ENCODE results near the gene EXOC6B.
"Not testable (repeated sequence)": the region's sequence is repeated elsewhere in the genome, so short reads cannot be mapped to it uniquely, and the experiment has no call there.

Gene EXOC6B

DNA sequence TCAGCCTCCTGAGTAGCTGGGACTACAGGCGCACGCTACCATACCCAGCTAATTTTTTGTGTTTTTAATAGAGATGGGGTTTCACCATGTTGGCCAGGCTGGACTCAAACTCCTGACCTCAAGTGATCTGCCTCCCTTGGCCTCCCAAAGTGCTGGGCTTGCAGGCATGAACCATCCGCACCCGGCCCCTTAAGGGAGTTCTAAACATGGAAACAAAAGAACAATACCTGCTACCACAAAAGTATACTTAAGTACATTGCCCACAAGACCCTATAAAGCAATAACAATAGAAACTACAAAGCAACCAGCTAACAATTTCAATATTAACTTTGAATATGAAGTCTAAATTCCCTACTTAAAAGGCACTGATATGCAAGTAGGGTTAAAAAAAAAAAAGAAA lies 242.0 kb downstream of the EXOC6B start:
- DNase-seq: not testable (repeated sequence)

DNA sequence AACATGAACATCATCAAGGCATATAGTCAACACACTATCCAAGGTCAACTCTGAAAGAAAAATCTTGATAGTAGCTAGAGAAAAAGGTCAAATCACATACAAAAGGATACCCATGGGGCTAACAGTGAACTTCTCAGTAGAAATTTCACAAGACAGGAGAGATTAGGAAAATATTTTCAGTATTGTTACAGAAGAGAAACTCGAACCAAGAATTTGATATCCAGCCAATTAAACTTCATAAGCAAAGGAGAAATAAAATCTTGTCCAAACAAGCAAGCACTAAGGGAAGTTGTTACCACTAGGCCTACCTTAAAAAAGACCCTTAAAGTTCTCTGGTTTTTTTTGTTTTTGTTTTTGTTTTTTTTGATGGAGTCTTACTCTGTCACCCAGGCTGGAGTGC lies 242.5 kb downstream of the EXOC6B start:
- DNase-seq: no peak

DNA sequence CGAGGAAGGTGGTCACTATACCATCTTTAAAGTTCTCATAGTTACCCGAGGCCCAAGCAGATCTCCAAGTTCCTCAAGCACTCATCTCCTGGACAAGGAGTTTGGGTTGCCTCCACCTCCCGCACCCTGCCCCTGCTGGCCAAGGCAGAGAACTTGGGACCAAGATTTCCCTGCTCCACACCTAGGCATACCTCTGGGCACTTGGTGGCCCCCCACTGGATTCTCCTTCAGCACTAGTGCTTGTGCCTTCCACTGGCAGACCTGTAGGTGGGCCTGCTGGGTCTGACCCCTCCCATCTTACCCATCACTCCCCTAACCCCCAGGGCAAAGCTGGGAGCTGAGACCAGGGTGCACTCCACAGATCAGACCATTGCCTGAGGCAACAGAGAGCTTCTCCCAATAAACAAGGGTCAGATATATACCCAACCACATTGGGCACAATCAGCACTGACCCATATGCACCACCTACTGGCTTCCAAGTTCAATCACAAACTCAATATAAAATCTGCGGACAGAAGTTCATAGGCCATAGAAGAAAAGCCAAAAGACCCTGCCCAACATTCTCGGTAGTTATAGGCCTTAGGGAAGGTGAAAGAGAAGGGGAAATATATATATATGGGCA lies 244.2 kb downstream of the EXOC6B start:
- DNase-seq: no peak

DNA sequence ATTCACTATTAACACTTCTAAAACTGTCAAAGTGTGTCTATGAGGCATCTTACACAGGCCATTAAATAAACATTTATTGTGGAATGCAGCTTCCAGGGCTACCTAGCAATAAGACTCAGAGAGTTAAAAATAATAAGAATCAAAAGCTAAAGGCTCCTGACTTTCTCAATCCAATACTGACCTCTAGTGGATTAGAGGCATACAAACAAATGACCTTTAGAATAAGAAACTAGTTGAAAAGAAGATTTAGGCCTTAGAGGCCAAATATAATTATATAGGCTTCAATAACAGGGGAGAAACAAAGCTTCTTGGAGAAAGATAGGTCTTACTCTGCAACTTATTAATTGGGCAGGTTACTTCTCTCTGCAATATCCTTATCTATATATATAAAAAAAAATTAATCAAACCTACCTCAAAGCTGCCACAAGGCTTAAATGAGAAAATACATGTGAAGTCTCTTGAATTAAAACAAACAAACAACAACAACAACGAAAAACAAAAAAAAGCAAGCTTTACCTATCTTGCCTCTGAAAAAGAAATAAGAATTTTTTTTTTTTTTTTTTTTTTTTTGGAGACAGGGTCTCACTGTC lies 246.1 kb downstream of the EXOC6B start:
- peak; percentile 33 for DNase-seq

DNA sequence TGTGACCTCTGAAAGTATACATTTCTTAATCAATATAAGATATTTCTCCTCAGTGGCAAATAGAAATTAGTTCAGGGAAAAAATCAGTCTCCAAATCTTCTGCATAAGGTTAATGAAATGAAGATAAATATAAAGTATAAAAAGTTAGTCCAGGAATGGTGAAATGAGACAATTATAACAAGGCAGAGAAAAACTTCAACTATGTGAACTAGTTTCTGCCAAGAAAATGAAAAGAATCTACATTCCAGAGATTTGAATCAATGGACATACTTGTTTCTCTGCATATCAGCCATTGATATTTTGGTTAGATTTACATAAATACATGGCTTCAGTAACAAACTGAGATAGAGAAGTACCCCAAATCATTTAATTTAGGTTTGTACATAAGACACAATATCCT lies 249.0 kb downstream of the EXOC6B start:
- DNase-seq: no peak

DNA sequence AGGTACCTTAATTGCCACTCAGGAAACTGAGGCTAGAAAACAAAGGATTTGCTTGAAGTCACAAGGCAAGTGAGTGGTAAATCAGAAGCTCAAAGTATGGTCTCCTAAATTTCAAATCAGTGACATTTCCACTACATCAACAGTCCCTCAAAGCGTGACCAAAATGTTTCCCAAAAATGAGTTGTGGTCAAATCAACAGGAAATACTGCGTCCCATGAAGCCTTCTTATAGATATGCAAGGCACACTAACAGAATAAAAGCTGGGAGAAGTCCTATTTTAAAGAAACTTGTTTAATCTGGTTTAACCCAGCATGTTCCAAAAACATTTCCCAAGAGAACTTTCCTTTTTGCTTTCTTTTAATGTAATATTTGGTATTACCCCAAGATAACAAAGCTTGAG lies 249.4 kb downstream of the EXOC6B start:
- no peak for DNase-seq

DNA sequence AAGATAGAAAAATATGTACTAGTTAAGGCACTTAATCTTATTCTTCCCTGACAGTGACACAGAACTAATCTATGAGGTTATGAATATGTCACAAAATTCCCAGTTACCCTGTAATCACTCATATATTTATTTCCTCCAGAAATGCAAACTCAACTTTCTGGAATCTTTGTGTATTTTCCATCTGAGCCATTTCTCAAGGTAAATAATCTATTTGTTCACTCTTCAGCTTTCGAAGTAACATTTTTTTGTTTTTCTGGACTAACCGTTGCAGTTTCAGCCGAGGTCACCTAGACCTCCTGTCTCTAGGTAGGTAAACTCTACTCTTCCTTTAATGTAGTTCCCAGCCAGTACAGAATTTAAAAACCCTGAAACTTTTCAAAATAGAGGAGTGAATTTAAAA lies 250.9 kb downstream of the EXOC6B start:
- no peak for DNase-seq

DNA sequence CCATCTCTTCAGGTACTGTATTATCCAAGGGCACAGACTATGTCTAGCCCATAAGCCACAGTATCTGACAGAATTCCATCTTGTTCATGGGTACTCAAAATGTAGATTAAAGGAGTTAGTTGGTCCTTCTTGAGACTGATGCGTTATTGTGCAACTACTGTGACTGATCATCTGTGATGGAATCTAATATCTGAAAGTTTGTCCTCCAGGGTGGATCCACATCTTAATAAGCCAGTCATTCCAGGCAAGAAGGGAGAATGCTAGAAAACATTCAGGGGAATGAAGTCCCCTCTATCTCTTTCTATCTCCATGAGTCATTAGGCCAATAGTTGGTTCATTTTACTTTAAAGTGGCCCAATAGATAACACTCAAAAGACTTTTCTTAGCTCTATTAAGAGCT lies 252.6 kb downstream of the EXOC6B start:
- no peak for DNase-seq

DNA sequence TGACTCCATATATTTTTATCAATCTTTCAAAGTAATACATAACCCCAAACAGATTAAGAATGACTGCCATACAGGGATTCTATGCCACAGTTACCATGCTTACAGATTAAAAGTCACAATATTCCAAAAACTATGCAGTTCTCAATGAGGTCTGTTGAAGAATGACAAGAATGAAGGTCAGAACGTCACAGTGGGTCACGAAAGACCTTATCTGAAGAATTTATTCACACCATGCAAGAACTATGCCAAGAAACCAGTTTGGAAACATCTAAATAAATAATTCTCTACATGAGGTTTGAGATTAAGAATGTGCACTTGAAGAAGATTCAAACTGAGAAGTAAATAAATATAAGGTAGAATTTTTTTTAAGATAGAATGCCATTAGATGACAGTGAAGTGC lies 253.3 kb downstream of the EXOC6B start:
- DNase-seq: no peak

DNA sequence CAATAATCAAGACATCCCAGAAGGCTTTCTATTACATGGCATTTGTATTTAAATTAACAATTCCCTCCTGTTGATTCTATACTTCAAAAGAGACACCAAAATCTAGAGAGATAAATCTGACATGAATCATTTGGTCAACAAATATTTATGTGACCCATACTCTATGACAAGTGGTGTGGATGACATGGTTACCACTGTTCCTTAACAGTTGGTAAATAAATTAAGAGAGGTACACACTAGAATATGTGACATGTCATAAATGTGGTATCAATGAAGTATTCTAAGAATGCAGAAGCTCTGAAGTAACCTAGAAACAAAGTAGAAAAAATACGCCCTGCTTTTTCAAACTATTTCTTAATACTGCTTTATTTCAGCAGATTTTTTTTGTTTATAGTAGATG lies 255.4 kb downstream of the EXOC6B start:
- DNase-seq: no peak

DNA sequence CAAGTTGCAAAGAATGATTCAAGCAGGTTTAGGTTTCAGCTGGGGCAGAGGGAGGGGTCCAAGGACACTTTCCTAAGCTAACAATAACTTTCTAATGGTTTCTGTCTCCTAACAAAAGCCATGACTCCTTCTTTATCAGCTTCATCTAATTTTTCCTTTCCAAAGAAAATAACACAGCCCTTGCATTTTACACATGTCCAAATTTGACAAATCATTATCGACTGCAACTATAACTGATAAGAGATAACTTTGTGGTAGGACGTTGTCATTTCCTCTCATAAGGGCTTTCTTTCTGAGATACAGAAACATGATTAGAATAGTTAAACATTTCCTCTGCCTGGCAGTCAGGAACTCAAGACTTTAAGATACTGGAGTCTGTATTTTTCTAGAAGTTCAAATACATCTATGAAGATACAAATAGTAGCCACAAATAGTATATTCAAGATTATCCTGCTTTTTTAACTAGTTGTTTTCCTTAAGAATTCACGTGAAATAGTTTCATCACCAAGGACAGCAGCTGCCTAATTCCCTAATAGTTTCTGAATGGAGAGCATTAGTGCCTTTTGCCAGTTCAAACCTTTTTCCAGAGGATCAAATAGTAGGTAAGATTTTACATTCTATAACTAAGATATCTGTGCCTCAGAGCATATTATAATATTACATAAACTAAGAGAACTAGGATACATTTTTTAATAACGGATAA lies 263.2 kb downstream of the EXOC6B start:
- DNase-seq: no peak

DNA sequence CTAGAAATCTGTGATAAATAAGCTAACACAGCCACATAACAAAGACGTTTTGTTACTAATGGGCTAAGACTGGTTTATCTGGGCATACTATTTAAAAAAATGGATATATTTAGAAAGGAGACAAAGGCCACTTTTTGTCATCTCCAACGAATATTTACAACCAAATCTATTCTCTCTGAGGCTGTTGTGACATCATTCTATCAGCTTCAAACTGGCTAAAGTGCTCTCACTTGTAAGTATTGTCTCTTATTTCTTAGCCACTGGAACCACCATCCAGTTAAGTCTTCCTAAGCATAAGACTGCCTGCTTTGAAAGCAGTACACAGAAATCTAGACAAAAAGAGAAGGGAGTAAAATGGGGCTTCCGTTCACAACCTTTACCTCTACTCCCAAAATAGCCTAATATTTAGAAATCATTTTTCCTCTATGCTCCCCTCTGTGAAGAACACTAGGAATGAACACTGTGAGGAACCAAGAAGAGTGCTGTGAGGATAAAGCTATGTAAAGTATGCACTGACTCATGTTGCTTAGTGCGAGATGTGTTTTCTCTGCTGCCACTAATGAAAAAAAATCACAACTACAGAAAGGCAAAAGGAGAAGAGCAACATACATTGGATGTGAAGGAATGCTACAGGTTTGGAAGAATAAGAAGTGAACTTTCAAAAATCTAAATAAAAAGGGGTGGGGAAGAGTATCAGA lies 264.1 kb downstream of the EXOC6B start:
- DNase-seq: no peak

DNA sequence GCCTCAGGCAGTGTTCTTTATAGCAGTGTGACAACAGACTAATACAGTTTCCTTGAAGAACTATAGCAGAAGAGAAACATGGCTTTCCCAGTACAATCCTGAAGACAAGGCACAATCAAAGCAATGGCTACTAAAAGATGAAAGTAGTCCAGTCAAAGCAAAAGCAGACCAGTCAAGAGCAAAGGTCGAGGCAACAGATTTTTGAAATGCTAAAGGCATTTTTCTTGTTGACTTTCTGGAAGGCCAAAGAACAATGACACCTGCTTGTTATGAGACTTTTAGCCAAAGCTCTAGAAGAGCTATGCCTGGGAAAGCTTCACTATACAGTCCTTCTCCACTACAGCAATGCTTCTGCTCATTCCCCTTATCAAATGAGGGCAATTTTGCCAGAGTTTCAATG lies 269.9 kb downstream of the EXOC6B start:
- DNase-seq: no peak

DNA sequence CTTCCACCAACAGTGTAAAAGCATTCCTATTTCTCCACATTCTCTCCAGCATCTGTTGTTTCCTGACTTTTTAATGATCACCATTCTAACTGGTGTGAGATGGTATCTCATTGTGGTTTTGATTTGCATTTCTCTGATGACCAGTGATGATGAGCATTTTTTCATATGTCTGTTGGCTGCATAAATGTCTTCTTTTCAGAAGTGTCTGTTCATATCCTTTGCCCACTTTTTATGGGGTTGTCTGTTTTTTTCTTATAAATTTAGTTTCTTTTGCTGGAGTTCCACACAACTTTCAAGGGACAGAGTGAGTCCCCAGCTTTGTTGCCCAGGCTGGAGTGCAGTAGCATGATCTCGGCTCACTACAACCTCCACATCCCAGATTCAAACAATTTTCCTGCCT lies 270.5 kb downstream of the EXOC6B start:
- DNase-seq: not testable (repeated sequence)

DNA sequence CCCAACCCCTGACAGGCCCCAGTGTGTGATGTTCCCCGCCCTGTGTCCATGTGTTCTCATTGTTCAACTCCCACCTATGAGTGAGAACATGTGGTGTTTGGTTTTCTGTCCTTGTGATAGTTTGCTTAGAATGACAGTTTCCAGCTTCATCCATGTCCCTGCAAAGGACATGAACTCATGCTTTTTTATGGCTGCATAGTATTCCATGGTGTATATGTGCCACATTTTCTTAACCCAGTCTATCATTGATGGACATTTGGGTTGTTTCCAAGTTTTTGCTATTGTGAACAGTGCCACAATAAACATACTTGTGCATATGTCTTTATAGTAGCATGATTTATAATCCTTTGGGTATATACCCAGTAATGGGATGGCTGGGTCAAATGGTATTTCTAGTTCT lies 270.9 kb downstream of the EXOC6B start:
- not testable (repeated sequence) for DNase-seq

DNA sequence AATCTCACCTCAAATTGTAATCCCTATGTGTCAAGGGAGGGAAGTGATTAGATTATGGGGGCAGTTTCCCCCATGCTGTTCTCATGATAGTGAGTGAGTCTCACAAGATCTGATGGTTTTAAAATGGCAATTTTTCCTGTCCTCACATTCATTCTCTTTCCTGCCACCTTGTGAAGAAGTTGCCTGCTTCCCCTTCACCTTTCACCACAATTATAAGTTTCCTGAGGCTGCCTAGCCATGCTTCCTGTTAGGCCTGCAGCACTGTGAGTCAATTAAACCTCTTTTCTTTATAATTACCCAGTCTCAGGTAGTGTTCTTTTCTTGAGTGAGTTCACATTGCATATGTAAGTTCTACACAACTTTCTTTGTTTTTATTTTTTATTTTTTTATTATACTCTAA lies 271.5 kb downstream of the EXOC6B start:
- no peak for DNase-seq

DNA sequence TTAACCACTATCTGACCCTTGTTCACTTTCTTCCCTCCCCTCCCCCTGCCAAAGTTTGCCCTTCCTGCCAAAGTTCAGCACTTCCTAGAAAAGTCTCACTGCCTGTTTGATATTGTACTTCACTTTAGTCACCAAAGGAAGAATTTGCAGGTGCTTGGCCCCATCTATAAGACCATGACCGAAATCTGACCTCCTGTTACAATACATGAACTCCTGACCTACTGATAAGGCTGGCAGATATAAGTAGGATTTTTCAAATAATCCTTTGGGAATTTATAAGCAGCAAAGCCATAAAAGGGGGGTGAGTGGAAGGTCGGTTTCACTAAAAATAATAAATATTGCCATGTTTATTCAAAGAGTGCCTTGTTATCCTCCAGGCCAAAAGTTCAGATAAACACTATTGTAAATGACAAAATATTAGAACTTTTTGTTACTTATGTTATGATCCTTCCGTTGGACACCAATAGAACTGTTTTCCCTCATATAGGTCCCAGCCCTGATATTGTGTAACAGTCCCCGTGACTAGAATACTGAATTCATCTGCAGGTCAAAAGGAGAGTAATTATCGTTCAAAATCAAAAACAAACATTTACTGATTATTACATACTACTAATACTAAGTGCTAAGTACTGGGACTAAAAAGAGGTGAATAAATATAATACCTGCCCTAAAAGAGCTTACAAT lies 277.6 kb downstream of the EXOC6B start:
- no peak for DNase-seq

DNA sequence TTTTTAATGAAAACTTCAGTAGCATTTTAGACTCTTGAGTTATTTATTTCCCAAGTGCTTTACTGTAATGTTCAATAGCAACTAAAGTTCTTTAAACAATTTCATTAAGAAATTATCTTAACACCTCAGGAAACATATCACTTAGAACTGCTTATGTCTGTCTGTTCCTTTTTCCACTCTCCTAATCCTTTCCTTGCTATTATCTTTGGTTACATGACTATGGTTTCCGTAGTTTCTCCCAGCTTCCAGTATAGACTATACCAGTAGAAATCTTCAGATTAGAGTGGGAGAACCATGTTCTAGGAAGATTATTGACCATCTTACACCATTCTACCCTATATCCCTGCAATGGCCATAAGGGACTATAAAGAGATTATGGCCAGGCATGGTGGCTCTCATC lies 280.0 kb downstream of the EXOC6B start:
- no peak for DNase-seq

DNA sequence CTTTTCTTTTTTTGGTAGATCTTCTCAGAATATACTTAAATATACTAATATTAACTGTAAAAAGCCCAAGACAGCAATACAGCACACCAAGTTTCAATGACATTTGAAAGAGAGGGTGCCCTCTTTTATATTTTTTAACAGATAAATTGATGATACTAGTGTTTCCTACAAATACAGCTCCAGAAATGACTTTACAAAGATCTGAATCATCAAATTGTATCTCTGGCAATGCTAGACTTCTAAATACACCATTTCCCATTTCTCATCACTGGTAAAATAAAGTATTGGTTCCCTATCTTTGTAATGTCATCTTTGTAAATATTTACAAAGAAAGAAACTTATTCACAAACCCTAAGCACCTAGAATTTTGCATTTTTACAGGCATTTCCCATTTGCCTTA lies 281.3 kb downstream of the EXOC6B start:
- DNase-seq: no peak

DNA sequence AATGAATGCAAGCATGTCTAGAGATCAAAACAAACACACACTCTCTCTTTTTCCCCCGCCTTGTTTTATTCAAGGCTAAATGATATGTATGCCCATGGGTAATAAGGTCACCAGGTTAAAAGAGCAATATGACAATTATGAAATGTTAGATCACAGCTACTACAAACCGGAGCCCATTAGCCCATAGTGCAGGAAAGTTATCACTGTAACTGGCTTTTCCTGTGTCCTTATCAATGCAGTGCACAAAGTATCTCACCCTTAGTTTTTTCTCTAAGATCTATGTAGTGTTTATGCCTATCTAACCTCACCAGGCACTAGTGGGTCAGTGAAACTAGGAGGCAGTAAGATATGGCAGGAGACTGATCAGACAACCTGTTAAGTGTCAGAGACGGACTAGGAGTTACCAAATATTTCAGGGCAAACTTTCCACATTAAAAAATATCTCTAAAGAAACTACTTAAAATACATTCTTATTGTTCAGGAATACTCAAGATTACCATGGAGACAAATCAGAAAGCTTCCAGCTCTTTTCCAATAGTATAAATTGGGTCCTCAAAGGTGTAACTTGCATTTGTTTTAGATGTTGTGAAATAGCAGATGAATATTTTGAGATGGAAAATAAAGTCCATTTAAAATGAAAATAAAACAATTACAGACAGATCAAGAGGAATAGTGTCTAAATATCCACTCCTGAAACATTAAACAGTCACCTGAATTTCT lies 282.2 kb downstream of the EXOC6B start:
- no peak for DNase-seq

DNA sequence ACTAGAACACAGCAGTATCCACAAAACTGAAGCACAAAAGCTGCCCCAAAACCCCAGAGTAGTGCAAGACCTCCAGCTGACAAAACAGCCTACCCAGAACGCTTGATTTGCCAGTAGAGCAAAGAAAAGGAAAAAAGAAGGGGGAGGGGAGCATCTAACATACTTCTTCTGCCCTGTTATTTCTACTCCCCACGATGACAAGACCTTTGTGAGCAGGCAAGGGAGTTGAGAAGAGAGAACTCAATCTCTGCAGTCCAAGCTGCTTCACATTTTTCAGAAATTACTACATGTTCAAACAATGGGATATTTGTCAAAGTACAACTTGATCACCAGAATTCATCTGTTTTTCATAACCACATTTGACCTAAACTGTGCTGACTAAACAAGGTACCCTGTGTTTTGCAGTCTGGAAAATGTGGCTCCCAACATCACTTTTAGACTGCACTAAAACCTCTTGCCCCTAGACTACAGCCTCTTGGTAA lies 286.7 kb downstream of the EXOC6B start:
- DNase-seq: no peak

DNA sequence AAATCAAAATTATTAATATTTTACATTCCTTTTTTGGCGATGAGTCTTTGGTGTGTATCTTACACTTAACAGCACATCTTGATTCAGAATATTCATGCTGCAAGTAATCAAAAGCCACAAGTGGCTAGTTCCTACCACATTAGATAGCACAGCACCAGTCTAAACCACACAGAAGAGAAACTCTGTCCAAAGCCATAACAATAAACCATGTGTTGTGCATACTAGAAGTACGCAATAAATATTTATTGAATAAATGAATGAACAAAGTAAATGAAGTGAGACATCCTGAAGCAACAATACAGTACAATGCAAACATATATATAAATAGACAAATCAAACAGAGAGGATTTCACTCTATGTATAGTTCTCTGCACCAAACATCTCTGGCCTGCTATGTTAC lies 287.3 kb downstream of the EXOC6B start:
- no peak for DNase-seq

DNA sequence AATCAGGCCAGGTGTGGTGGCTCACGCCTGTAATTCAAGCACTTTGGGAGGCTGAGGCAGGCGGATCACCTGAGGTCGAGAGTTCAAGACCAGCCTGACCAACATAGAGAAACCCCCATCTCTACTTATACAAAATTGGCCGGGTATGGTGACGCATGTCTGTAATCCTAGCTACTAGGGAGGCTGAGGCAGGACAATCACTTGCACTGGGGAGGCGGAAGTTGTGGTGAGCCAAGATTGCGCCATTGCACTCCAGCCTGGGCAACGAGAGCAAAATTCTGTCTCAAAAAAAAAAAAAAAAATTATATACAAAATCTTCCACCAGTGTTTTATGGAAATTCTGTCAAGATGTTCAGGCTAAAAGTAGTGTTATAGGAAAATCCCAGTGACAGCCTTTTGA lies 290.2 kb downstream of the EXOC6B start:
- not testable (repeated sequence) for DNase-seq
